B cell (primary cell): ENCODE data around the gene PYDC1. TPM values are rescaled to one million over a fixed set of nuclear protein-coding genes. Genes with fewer than 3 reads are reported as not detected.

Experiments used
- ATAC-seq: fragments of 200-7000 bp; cut with Tn5 transposase; one replicate; pipeline ENCODE4 v1.10.0; 2021; ENCODE audit warnings: low read depth, mild to moderate bottlenecking, moderate number of reproducible peaks, moderate library complexity
- CTCF ChIA-PET: fragments of 350-600 bp; sonication (Branson Sonifier 250); formaldehyde crosslinking; loops from one replicate; lab custom pipeline; 2021; ENCODE audit warnings: antibody characterized with exemption, inconsistent platforms; lab: Charles Lee
- POLR2A ChIA-PET: fragments of 350-600 bp; sonication (Branson Sonifier 250); formaldehyde crosslinking; loops from one replicate; lab custom pipeline; 2021; ENCODE audit warnings: antibody characterized with exemption; lab: Charles Lee
- DNase-seq: peaks from one replicate; pipeline ENCODE4 v3.0.0; 2013
- H2AFZ ChIP-seq: 2 replicates; pipeline ENCODE4 v1.6.1; 2012; ENCODE audit warnings: mild to moderate bottlenecking, low read depth, low read length; ENCODE audit not compliant: insufficient read depth, poor library complexity, severe bottlenecking
- H3K27ac ChIP-seq, 2 donors: 1 replicate in 1 of 2; 2 replicates in 1 of 2; pipeline ENCODE4 v1.5.1; 2012 to 2013; ENCODE audit warnings: low read length in 2 of 2, mild to moderate bottlenecking in 2 of 2, moderate library complexity in 1 of 2
- H3K27me3 ChIP-seq, 4 experiments: fragments of 200-600 bp in 1 of 4; sonication (generic) in 1 of 4; replicated peaks in 1 of 4; 1 replicate in 2 of 4; 2 replicates in 2 of 4; pipeline versions ENCODE4 v1.6.1 to v1.7.0; 2013 to 2016; ENCODE audit warnings: low read length in 3 of 4, mild to moderate bottlenecking in 2 of 4, mixed read lengths in 1 of 4, moderate library complexity in 1 of 4; ENCODE audit not compliant: insufficient read depth in 4 of 4, control insufficient read depth in 3 of 4; ENCODE audit errors: control extremely low read depth in 1 of 4
- H3K36me3 ChIP-seq, 2 experiments: replicated peaks in 1 of 2; 1 replicate in 1 of 2; 2 replicates in 1 of 2; pipeline versions ENCODE4 v1.6.1 to v1.7.1; 2013; ENCODE audit warnings: low read length in 1 of 2; ENCODE audit not compliant: insufficient read depth in 2 of 2, control insufficient read depth in 1 of 2; ENCODE audit errors: control extremely low read depth in 1 of 2, extremely low read depth in 1 of 2
- H3K4me1 ChIP-seq, 2 donors: fragments of 200-600 bp in 1 of 2; sonication (generic) in 1 of 2; 1 replicate in 1 of 2; 2 replicates in 1 of 2; pipeline versions ENCODE4 v1.5.1 to v1.6.1; 2013 to 2017; ENCODE audit warnings: low read length in 2 of 2; ENCODE audit not compliant: control insufficient read depth in 2 of 2, insufficient read depth in 2 of 2
- H3K4me2 ChIP-seq: replicated peaks from 2 replicates; pipeline ENCODE3; 2012; ENCODE audit warnings: mild to moderate bottlenecking, low read depth, low read length; ENCODE audit not compliant: poor library complexity, severe bottlenecking
- H3K4me3 ChIP-seq, 5 experiments: fragments of 200-600 bp in 1 of 5; sonication (generic) in 1 of 5; 1 replicate in 3 of 5; 2 replicates in 2 of 5; pipeline versions ENCODE4 v1.5.1 to v1.7.0; 2011 to 2016; ENCODE audit warnings: low read length in 4 of 5, mild to moderate bottlenecking in 4 of 5, low read depth in 2 of 5, control low read depth in 1 of 5, moderate library complexity in 1 of 5; ENCODE audit not compliant: insufficient read depth in 1 of 5; ENCODE audit errors: control extremely low read depth in 1 of 5, extremely low read depth in 1 of 5
- H3K79me2 ChIP-seq: fragments of 200-600 bp; sonication (generic); one replicate; pipeline ENCODE4 v1.6.0; 2016; ENCODE audit warnings: low read length; ENCODE audit not compliant: control insufficient read depth, insufficient read depth
- H3K9ac ChIP-seq: fragments of 200-600 bp; sonication (generic); 2 replicates; pipeline ENCODE4 v1.6.1; 2017; ENCODE audit warnings: mild to moderate bottlenecking, low read length, moderate library complexity
- H3K9me3 ChIP-seq, 3 donors: one replicate each; pipeline versions ENCODE4 v1.6.1 to v1.7.1; 2013; ENCODE audit warnings: low read length in 2 of 3; ENCODE audit not compliant: control insufficient read depth in 2 of 3, insufficient read depth in 1 of 3; ENCODE audit errors: control extremely low read depth in 1 of 3
- H4K20me1 ChIP-seq: 2 replicates; pipeline ENCODE4 v1.6.0; 2012; ENCODE audit warnings: mild to moderate bottlenecking, low read length; ENCODE audit not compliant: insufficient read depth, control insufficient read depth, poor library complexity, severe bottlenecking
- H3K27ac Mint-ChIP-seq: one replicate; pipeline ENCODE4 v1.8.0; 2021; ENCODE audit warnings: mixed read lengths
- H3K27me3 Mint-ChIP-seq: one replicate; pipeline ENCODE4 v1.8.0; 2021; ENCODE audit warnings: mixed read lengths
- H3K4me1 Mint-ChIP-seq: one replicate; pipeline ENCODE4 v1.8.0; 2021; ENCODE audit warnings: mixed read lengths
- H3K4me3 Mint-ChIP-seq: one replicate; pipeline ENCODE4 v1.8.0; 2021; ENCODE audit warnings: mixed read lengths
- H3K9me3 Mint-ChIP-seq: one replicate; pipeline ENCODE4 v1.8.0; 2022; ENCODE audit warnings: mixed read lengths; ENCODE audit not compliant: insufficient read depth
- EZH2 ChIP-seq: IDR thresholded peaks from 2 replicates; pipeline ENCODE4 v1.6.1; 2012; ENCODE audit warnings: borderline replicate concordance, low read depth, mild to moderate bottlenecking, moderate library complexity, low read length; ENCODE audit not compliant: insufficient read depth, poor library complexity, severe bottlenecking
- WGBS: methylation state at CpG from one replicate; pipeline ENCODE4 v1.1.5; 2013; ENCODE audit warnings: missing lambda C conversion rate; ENCODE audit not compliant: insufficient coverage; 5-methylcytosine and 5-hydroxymethylcytosine counted together
- intact Hi-C: fragments of 100-400 bp; cut with micrococcal nuclease; formaldehyde crosslinking; loops from one replicate; pipeline ENCODE4 v1.10.0; 2022
- polyA plus RNA-seq: library from polyadenylated mRNA; depleted of rRNA; stranded (reverse); fragments of >200 nt; gene quantifications from 2 replicates; pipeline ENCODE4 v1.2.3, GENCODE V29; 2012
- total RNA-seq, 2 donors: library from RNA; stranded (reverse); fragments of 120-200 nt in 1 of 2; gene quantifications; 1 replicate in 1 of 2; 2 replicates in 1 of 2; pipeline versions ENCODE4 v1.2.3 to v1.2.4, GENCODE V29; 2013 to 2022
- TF ChIP-seq, protein P1 (sequence below): fragments of 200-600 bp; IDR thresholded peaks from one replicate; pipeline ENCODE4 v1.8.0; 2022; ENCODE audit warnings: antibody characterized with exemption, mild to moderate bottlenecking

Gene PYDC1
- total and polyA plus RNA-seq, 2 donors (not counting 1 experiment from before 2014, with no cell fraction given): not detected

DNA sequence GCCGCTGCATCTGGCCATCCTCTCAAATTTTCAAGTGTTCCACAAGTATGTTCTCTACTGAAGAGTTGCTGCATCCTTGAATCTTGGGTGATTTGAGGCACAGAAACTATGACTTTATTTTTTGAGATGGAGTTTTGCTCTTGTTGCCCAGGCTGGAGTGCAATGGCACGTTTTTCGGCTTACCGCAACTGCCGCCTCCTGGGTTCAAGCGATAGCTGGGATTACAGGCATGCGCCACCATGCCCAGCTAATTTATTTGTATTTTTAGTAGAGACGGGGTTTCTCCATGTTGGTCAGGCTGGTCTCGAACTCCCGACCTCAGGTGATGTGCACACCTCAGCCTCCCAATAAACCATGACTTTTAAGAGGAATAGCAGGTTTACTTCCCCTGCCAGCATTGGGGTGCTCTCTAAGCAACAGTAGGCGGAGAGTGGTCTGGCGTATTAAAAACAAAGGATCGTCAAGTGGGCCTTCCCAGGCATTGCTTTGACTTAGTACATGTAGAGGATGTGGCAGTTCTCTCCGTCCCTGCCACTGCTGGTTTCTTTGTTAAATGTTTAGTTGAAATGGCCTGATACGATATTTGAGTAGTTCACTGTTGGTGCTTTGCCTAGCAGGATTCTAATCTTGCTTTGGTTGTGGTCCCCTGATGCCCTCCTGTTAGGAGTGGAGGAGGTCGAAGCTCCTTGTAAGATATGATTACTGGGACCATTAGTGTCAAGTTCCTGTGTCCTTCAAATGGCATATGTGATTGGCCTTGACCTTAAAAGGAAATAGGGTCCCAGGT is 23.9 kb downstream of the PYDC1 start:
- intact Hi-C loops: no loop called here
- Histone ChIP-seq H3K9me3 (no peaks in the 10 kb centered on the region), H3K27ac (no peak overlapping the region), H3K4me3 (no peak overlapping the region), H3K27me3 (no peaks in the 10 kb centered on the region), H3K4me2 (no peak overlapping the region), H2AFZ (no peak overlapping the region), H3K9ac (no peak overlapping the region), H3K79me2 (peaks cover 31% of the 10 kb centered on the region), H3K4me1 (no peaks in the 10 kb centered on the region), H3K36me3 (peaks cover 0 to 81% of the 10 kb centered on the region in 2 experiments), H4K20me1 (peaks cover 85% of the 10 kb centered on the region)
- ChIA-PET CTCF (interaction anchor here (1.1 kb wide), 1 partner anchor 189 kb away, joined by 3 read pairs; no protein-coding TSS in a partner anchor), POLR2A (interaction anchor here (1.0 kb wide), 1 partner anchor 10 kb away, joined by 3 read pairs; no protein-coding TSS in a partner anchor)
- Mint-ChIP-seq H3K4me1 (peaks cover 19% of the 10 kb centered on the region), H3K27ac (peak overlapping the region; percentile 8), H3K4me3 (no peak overlapping the region), H3K27me3 (no peaks in the 10 kb centered on the region), H3K9me3 (no peaks in the 10 kb centered on the region)
- DNase-seq (no peak), ATAC-seq (no peak)
- WGBS: 96% methylated on average over 9 of the region's 16 CpGs
- no peak for TF ChIP-seq EZH2
- TF ChIP-seq, protein P1, sequence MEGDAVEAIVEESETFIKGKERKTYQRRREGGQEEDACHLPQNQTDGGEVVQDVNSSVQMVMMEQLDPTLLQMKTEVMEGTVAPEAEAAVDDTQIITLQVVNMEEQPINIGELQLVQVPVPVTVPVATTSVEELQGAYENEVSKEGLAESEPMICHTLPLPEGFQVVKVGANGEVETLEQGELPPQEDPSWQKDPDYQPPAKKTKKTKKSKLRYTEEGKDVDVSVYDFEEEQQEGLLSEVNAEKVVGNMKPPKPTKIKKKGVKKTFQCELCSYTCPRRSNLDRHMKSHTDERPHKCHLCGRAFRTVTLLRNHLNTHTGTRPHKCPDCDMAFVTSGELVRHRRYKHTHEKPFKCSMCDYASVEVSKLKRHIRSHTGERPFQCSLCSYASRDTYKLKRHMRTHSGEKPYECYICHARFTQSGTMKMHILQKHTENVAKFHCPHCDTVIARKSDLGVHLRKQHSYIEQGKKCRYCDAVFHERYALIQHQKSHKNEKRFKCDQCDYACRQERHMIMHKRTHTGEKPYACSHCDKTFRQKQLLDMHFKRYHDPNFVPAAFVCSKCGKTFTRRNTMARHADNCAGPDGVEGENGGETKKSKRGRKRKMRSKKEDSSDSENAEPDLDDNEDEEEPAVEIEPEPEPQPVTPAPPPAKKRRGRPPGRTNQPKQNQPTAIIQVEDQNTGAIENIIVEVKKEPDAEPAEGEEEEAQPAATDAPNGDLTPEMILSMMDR: no peak
